Hippocampal formation (tissue), 2 donors: Measurements from ENCODE around the gene NRSN2.

Source experiments
- DNase-seq, 2 donors: peaks; one replicate each; lab custom pipeline; 2025; lab: John Stamatoyannopoulos, UW

Gene NRSN2

DNA sequence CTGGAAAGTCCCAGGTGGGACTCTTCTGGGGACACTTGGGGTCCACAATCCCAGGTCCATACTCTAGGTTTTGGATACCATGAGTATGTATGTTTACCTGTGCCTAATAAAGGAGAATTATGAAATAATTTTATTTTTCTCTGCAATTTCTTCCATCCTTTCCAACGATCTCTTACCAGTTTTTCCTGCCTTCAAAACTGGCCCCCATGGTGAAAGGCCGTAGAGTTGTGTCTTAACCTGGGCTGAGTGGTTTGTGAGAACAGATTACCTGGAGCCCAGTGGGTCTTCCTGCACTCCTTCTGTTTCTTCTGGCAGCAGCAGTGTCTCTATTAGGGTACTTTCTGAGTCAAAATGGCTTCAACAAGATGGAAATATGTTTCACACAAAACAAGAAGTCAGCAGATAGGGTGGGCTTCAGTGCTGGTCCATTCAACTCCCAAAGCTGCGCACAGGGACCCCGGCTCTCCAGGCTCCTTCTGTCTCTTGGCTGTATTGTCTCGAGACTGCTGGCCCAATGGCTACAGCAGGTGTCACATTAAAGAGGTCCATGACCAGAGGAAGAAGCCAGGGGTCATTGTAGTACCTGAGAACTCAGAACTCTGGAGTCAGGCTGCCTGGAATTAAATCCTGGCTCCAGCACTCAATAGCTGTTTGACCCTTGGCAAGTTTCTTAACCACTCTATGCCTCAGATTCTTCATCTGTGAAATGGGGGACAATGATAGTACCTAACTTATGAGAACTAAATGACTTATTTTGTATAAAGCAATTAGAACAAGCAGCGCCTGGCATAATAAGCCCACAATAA lies 50.7 kb downstream of the NRSN2 start:
- DNase-seq: no peak

DNA sequence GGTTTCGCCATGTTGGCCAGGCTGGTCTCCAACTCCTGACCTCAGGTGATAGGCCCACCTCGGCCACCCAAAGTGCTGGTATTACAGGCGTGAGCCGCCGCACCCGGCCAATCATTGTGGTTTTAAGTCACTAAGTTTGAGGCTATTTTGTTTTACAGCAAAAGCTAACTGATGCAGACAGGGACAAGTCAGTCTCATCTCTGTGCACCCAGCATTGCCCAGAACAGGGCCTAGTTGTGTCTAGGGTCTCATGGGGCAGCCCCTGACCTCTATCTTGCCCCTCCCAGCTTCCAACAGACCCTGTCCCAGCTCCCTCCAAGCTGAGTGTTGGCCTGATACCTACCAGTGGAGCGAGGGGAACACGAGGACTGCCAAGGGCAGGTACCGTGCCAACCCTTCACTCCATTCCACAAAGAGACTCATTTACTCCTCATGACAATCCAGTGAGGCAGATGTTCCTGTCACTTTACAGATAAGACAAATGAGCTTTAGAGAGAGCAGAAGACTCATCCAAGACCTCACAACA lies 52.3 kb downstream of the NRSN2 start:
- no peak for DNase-seq

GRCh38 chr20:400128-400453 lies 53.2 kb downstream of the NRSN2 start:
- DNase-seq: no peak

- peak in 1 of 2 donors; percentile 27 for DNase-seq
These were observed 53.8 kb downstream of the NRSN2 start for GRCh38 chr20:400454-401275.

- DNase-seq: no peak
These were observed 55.0 kb downstream of the NRSN2 start for GRCh38 chr20:401682-402495.

DNA sequence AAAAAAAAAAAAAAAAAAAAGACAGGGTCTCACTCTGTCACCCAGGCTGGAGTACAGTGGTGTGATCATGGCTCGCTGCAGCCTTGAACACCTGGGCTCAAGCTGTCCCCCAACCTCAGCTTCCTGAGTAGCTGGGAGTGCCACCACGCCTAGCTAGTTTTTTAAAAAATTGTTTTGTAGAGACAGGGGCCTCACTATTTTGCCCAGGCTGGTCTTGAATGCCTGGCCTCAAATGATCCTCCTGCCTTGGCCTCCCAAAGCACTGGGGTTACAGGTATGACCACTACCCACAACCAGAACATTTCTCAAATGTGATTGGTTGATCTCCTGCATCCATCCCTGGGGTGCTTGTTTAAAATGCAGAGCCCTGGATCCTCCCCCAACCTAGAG lies 55.6 kb downstream of the NRSN2 start:
- no peak for DNase-seq

DNA sequence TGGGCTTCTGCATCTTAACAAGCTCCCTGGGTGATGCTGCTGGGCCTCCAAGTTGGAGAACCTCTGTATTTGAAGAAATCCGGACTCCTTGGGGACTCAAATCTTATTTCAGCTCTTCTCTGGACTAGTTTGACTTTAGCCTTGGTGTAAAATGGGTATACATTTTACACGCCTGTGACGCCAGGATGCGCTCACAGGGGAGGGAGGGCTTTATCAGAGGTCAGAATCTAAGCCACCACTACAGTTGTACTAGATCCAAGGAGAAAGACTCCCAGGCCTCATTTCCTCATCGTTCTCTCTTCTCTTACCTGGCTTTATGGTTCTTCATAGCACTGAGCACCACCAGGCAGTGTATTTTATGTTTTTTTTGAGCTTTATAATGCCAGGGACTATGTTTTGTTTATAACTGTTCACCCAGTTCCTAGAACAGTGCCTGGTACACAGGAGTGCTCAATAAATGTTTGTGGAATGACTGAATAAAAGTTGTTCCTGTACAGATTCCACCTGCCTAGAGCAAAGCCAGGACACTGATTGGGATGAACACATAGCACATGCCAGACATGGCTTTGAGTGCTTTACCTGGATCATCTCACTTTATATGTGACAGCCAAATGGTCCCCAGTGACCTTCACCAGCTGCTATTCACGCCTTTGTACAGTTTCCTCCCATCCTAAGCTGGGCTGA lies 56.1 kb downstream of the NRSN2 start:
- DNase-seq: no peak

GRCh38 chr20:403582-403957 lies 56.7 kb downstream of the NRSN2 start:
- no peak for DNase-seq

- no peak for DNase-seq
These were observed 57.2 kb downstream of the NRSN2 start for GRCh38 chr20:404088-404487.
